ENCODE measurements around the gene TTC9B. TPM values are rescaled to one million over a fixed set of nuclear protein-coding genes. Genes with fewer than 3 reads are reported as not detected.

Gene TTC9B
- total RNA-seq, 1 donor from 2014 or later: not detected

GRCh38 chr19:40247178-40247577 lies 29.0 kb upstream of the TTC9B start:
- Mint-ChIP-seq H3K27ac (no peak overlapping the region), H3K27me3 (ENCODE audit: low read depth) (no peaks in the 10 kb centered on the region), H3K4me3 (no peak overlapping the region), H3K36me3 (peaks cover 10% of the 10 kb centered on the region), H3K4me1 (peaks cover 16% of the 10 kb centered on the region), H3K9me3 (no peaks in the 10 kb centered on the region)
- DNase-seq (ENCODE audit: low spot score in 2 of 2, unreplicated experiment in 2 of 2): no peak
- TF ChIP-seq CTCF (IDR thresholded peaks at IDR 0.05; ENCODE audit: unreplicated experiment): no peak

GRCh38 chr19:40246292-40247073 lies 28.3 kb upstream of the TTC9B start:
- DNase-seq (ENCODE audit: low spot score in 2 of 2, unreplicated experiment in 2 of 2): no peak
- Mint-ChIP-seq H3K27ac (no peak overlapping the region), H3K9me3 (no peaks in the 10 kb centered on the region), H3K4me3 (no peak overlapping the region), H3K36me3 (peaks cover 9% of the 10 kb centered on the region), H3K4me1 (peaks cover 16% of the 10 kb centered on the region), H3K27me3 (ENCODE audit: low read depth) (no peaks in the 10 kb centered on the region)
- TF ChIP-seq CTCF (IDR thresholded peaks at IDR 0.05; ENCODE audit: unreplicated experiment): no peak

- no peak for TF ChIP-seq CTCF (IDR thresholded peaks at IDR 0.05; ENCODE audit: unreplicated experiment)
- peak overlapping the region; percentile 36 for H3K27ac Mint-ChIP-seq
Observed at GRCh38 chr19:40245506-40246128, 27.4 kb upstream of the TTC9B start.

GRCh38 chr19:40244579-40245317 lies 26.6 kb upstream of the TTC9B start:
- Mint-ChIP-seq H3K4me1 (peaks cover 16% of the 10 kb centered on the region), H3K9me3 (no peaks in the 10 kb centered on the region), H3K4me3 (no peak overlapping the region), H3K27ac (peak overlapping the region; percentile 36), H3K36me3 (peaks cover 8% of the 10 kb centered on the region), H3K27me3 (ENCODE audit: low read depth) (no peaks in the 10 kb centered on the region)
- no peak for TF ChIP-seq CTCF (IDR thresholded peaks at IDR 0.05; ENCODE audit: unreplicated experiment)
- no peak for DNase-seq (ENCODE audit: low spot score in 2 of 2, unreplicated experiment in 2 of 2)

More at GRCh38 chr19:40245506-40246128, 27.4 kb upstream of the TTC9B start:
- Mint-ChIP-seq H3K4me1 (peaks cover 16% of the 10 kb centered on the region), H3K9me3 (no peaks in the 10 kb centered on the region), H3K4me3 (no peak overlapping the region), H3K27me3 (ENCODE audit: low read depth) (no peaks in the 10 kb centered on the region), H3K36me3 (peaks cover 12% of the 10 kb centered on the region)
- no peak for DNase-seq (ENCODE audit: low spot score in 2 of 2, unreplicated experiment in 2 of 2)

- DNase-seq (ENCODE audit: low spot score in 2 of 2, unreplicated experiment in 2 of 2): no peak
- Mint-ChIP-seq H3K27ac (no peak overlapping the region), H3K4me3 (no peak overlapping the region), H3K36me3 (peaks cover 8% of the 10 kb centered on the region), H3K9me3 (no peaks in the 10 kb centered on the region), H3K4me1 (peaks cover 16% of the 10 kb centered on the region), H3K27me3 (ENCODE audit: low read depth) (no peaks in the 10 kb centered on the region)
- TF ChIP-seq CTCF (IDR thresholded peaks at IDR 0.05; ENCODE audit: unreplicated experiment): no peak
Observed at GRCh38 chr19:40243181-40243580, 25.0 kb upstream of the TTC9B start.
